HG03565 (cell line): ENCODE results near the gene WDR17.
"Not testable (repeated sequence)": the region's sequence is repeated elsewhere in the genome, so short reads cannot be mapped to it uniquely, and the experiment has no call there.

Experiments used
- ATAC-seq: cut with Tn5 transposase; IDR thresholded peaks from one replicate; pipeline ENCODE4 v1.9.1; 2021; ENCODE audit warnings: mild to moderate bottlenecking, moderate library complexity; ENCODE audit not compliant: unreplicated experiment

The WDR17 gene

DNA sequence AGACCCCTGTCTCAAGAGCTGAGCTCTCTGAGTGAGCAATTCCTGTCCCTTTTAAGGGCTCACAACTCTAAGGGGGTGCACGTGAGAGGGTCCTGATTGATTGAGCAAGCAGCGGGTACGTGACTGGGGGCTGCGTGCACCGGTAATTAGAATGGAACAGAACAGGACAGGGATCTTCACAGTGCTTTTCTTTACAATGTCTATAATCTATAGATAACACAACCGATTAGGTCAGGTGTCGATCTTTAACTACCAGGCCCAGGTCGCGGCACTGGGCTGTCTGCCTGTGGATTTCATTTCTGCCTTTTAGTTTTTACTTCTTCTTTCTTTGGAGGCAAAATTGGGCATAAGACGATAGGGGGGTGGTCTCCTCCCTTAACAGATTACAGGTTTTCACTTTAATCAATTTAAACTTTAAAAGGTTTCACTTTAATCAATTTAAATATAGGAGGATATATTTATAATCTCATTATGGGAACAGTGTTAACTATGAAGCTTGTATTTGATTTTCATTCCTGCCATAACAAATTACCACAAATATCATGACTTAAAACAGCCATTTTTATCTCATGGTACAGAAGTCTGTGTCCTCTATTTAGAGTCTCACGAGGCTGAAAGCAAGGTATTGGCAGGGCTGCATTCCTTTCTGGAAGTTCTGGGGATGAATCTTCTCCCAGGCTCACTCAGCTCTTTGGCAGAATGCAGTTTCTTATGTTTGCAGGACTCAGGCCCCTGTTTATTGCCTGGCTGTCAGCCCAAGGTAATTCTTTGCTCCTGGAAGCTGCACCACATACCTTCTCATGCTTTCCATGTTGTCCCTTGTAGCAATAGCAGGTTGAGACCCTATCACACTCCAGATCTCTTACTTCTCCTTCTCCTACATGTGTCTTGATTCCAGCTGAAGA is 124.5 kb downstream of the WDR17 start:
- no peak for ATAC-seq

DNA sequence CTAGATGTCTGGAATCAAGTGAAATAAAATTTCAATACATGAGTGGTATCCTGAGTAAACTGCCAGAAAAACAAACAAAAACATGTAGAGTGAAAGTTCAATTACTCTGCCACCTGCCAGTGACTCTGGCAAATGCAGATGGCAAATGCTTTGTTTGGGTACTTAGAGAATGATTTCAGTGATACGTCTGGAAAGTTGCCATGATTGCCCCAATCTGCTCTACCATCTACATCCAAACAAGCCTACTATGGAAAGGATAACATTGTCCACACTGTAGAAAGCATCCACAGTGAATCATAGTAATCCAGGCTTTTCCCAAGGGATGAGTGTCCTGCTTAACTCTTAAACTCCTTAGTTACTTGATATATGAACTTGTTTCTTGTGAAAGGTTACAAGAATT is 126.3 kb downstream of the WDR17 start:
- no peak for ATAC-seq

DNA sequence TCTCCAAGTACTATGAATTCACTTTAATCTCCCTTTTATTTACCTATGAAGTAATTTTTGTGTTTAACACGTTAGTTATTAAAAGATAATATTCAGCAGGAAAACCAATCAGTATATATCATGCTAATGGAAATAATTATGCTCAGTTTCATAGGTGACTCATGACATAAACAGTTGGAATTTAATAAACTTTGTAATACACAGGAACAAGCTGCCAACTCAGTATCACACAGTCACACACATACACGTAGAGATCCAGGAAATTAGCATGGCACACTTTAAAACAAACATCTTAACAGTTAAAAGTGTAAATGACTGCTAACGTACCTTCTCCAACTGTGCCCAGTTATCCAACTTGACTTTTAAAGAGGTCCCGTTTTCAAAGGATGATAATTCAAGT is 127.5 kb downstream of the WDR17 start:
- no peak for ATAC-seq

DNA sequence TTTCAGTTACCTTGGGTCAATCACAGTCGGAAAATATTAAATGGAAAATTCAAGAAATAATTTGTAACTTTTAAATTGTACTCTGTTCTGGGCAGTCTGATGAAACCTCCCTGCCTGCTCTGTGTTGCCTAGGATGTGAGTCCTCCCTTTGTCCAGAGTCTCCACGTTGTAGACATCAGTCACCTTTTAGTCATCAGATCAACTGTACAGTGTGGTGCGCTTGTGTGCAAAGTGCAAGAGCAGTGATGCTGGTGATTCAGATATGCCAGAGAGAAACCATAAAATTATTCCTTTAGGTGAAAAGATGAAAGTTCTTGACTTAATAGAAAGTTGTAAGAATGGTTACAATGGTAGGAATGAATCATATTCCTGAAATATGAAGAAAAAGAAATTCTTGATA is 128.3 kb downstream of the WDR17 start:
- ATAC-seq: no peak

DNA sequence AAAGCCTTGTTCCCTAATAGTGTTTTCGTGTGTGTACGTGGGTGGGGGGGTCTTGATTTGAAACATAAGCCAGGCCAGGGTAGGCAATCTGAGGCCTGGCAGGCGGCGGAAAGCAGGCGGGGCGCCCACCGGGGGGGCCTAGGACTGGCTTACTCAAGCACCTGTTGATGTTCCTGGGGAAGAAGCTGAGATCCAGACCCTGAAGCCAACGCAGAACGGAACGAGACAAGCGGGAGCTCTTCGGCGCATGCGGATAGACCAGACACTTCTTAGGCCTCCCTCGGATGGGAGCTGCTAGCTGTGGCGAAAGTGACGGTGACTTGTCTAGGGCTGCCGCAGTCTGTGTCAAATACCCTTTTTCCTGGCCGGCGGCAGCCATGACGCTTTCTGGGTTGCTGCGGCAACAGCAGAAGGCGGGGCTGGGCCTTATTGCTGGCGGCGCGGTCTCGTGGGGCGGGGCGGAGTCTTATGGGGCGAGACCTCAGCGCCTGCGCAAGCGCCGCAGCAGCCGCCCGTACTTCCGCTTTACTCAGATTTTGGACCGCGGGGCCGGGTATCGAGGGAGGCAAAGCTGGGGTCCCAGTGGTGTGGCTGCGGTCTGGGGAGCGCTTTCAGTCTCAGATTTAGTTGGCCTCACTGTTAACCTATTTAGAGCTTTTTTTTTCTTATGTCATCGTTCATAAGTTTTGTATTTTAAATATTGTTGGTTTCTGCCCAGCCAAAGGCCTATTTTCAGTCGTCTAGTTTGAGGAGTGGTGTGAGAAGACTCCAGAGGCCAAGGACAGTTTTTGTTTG is 129.7 kb downstream of the WDR17 start, which contains the start of gene SPATA4:
Gene SPATA4 (minus strand): TSS at position 402 of the 795 bp plus-strand sequence. CDS start 23 bp downstream, at position 379.
- peak; percentile 96 for ATAC-seq

DNA sequence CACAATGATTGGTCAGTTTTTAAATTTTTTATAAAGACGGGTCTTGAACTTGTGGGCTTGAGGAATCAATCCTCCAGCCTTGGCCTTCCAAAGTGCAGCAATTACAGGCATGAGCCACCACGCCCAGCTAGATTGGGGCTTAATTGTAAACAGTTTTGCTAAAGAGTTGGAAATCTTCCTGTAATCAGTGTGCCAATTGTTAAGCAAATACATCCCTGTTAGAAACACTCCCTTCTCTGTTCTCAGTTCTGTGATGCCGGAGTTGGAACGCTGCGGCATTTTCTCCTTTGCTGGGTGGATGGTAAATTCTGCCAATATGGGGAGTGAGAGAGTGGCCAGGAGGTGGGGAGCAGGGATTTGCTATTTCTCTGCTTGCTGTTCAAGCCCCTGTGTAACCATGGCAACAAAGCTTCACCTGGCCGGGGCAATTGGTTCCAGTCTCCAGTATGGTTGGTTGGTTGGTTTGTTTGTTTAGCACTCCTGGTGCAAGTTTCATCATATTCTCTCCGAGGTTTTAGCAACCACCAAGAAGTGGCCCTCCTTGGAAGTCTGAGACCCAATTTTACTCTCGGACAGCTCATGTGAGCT is 132.8 kb downstream of the WDR17 start:
- no peak for ATAC-seq

DNA sequence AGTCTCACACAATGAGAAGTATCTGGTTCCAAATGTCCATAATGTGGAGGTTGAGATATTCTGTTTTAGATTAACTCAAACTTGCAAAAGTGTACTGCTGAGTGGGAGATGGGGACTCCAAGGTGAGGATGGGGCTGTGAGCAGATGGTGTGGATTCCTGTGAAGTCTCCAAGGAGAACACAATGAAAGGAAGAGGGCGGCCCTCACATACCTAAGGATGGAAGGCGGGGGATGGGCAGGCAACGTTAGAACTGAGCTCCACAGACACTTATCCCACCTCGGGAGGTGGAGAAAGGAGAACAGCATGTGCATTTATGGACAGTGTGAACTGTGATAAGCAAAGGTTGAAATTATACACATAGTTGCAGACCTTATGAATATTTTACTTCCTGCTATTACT is 139.7 kb downstream of the WDR17 start:
- ATAC-seq: no peak

DNA sequence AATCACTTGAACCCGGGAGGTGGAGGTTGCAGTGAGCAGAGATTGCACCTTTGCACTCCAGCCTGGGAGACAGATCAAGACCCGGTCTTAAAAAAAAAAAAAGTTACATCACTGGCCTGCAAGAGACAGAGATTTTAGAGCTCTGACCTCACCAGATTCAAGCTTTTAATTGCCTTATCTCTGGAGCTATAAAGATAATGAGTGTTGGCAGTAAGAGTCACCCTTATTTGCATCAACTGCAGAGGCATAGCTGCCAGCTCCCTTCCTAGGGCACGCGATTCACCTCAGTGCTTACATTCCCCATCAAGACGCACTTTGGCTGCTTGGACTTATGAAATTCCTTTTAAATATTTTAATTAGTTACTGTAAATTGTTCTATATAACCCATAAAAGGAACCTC is 142.2 kb downstream of the WDR17 start:
- no peak for ATAC-seq

DNA sequence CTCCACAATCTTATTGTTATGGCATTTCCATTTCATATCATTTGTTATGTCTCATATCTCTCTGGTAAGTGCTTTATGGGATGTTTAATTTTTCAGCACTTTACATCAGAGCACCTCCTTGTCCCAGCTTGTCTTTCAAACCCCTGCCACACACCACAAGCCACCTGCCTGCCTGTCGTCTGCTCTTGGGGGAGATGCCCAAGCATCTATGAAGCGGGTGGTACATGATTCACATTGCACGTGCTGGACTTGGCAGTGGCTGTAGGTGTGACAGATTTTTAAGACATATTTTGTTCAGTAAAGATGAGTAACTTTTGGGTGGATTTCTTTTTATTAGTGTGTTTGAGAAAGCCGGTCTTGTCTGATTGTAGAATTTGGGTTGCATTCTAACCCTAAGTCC is 143.9 kb downstream of the WDR17 start:
- no peak for ATAC-seq

DNA sequence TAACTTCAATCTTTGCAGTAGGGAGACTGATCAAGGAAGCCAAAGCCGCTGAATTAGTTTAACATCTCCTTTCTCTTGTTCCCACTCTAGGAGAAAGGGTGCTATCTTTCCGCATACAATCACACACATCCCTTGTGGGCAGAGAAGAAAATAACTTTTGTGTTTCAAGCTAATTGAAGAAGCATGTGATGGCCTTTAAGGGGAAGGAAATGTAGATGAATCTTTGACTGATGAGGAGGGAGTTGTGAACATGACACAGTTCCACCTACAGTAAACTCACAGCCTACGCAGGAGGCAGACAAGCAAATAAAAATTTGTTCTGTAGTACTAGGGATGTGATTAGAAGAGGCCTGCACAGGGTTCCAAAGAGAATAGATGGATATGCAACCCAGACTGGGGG is 144.5 kb downstream of the WDR17 start:
- ATAC-seq: no peak

DNA sequence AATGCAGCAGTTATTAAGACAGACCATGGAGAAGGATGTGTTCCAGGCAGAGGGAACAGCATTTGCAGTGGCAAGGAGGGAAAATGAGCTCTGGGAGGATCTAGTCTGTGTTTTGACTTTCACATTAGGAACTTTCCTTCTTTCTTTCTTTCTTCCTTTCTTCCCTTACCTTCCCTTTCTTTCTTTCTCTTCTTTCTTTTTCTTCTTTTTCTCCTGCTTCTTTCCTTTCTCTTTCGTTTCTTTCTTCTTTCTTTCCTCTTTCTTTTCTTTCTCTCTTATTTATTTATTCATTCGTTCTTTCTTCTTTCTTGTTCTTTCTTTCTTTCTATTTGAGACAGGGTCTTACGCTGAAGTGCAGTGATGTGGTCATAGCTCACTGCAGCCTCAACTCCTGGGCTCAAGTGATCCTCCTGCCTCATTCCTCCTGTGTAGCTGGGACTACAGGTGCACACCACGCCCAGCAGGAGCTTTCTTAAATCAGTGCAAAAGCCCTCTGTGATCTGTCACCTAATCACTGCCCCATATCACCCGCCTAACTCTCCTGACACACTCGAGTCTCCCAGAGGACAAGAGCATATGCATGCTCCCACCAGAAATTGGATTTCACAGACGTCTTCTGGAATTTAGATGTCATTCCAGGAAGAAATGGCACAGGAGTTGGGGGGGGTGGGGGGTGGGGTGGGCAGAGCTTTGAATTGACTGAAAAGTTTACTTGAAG is 145.1 kb downstream of the WDR17 start:
- no peak for ATAC-seq

DNA sequence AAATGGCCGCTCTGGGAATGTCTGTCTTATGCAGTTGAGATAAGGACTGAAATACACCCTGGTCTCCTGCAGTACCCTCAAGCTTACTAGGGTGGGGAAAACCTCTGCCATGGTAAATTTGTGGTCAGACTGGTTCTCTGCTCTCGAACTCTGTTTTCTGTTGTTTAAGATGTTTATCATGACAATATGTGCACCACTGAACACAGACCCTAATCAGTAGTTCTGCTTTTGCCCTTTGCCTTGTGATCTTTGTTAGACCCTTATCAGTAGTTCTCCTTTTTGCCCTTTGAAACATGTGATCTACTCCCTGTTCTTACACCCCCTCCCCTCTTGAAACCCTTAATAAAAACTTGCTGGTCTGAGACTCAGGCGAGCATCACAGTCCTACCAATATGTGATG is 146.7 kb downstream of the WDR17 start:
- ATAC-seq: not testable (repeated sequence)

DNA sequence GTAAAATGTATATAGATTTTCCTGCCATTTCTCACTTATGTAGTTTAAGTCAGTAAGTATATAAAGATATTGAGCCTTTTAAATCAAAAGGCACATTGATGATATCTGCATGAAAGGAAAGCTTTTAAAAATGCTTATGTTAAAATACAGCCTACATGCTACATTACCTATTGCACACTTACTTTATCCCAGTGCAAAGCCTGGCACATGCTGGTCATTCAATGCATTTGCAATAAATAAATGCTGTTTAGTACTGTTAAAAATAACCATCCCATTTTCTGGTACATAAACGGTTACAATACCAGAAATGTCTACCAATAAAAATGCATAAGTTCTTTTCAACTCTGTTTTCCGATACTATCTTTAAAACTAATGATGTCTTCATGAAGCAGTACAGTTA is 151.9 kb downstream of the WDR17 start:
- no peak for ATAC-seq

DNA sequence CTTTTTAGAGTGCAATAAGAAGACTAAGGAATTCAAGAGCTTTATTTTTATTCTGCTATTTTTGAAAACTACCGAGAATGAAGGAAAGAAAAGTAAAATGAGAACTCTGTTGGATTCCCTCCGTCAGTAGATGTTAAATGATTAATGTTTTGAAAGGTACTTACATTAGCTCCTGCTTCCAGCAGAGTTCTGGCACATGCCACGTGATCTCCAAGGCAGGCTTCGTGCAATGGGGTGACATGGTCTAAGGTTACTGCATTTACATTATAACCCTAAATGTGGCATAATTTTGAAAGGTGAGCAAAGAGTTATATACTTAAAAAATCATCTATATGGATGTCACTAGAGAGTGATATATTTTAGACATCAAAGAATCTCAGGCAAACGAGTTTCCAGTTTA is 156.5 kb downstream of the WDR17 start:
- ATAC-seq: no peak

DNA sequence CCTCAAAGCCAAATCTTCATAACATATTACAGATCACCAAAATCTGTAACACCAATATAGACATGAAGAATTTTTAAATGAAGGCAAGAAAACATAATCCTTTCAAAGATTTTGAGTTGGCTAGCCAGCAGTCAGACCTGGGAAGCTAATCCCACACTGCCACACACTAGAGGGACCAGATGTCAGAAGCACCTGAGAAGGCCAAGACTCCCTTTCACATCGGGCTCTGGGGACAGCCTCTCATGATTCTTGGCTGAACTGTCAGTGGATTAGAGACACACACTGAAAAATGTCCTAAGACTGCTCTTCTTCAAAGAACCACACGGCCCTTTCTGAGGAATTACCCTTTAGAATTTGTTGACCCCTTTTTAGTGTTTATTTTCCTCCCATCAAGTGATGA is 157.9 kb downstream of the WDR17 start:
- no peak for ATAC-seq

DNA sequence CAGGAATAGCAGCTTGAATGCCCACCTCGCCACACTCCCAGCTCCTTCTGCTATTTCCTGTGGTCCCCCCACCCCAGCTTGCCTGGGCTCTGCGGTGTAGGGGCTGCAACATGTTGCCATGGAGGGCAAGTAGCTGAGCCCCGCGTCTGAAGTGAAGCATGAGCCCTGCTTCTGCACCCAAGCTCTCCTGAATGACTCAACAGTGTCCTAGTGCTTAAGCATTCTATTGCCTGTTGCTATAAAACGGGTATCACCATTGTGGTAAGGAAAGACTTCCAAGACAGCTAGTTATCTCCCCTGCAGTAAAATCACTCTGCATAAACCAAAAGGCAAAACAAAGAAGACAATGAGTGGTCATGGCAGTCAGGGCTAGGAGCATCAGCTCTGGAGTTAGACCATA is 161.1 kb downstream of the WDR17 start:
- ATAC-seq: no peak

DNA sequence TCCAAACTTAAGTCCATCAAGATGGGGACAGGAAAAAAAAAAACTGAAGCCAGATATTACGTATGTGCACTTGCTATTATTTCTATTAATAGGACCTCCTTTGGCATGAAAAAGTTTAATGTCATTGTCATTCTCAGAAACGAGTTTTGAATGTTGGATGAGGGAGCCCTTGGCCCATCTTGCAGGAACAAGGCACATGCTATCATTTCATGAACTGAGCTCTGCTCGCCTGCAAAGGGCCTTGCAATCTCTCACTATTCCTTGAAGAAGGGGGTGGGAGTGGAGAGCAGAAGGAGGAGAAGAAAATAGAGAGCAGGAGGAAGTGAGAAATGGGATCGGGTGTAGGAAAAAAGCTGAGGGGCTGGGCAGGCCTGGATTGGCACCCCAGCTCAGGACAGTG is 164.0 kb downstream of the WDR17 start:
- ATAC-seq: no peak
